GM19395 (cell line): ENCODE results near the gene CCDC18.
"Not testable (repeated sequence)": the region's sequence is repeated elsewhere in the genome, so short reads cannot be mapped to it uniquely, and the experiment has no call there.

Experiments
- ATAC-seq: cut with Tn5 transposase; IDR thresholded peaks from one replicate; pipeline ENCODE4 v1.9.1; 2021; ENCODE audit warnings: mild to moderate bottlenecking, moderate library complexity; ENCODE audit not compliant: unreplicated experiment

CCDC18 gene

DNA sequence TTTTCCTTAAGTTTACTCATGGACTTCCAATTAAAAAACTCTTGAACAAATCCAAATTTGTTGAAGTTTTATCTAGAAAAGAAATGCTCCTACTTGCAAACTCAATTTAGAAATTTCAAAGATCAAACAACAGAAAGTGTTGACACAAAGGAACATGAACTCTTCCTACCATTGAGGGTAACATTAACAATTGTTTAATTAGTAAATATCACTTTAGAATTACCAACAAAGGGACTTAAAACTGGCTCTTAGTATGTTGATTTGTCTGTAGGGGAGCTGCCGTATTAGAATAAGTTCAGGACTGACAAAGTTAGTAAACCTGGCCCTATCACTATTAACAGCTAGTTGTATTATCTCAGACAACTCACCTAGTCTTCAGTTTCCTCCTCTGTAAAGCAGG lies 57.9 kb downstream of the CCDC18 start:
- no peak for ATAC-seq

DNA sequence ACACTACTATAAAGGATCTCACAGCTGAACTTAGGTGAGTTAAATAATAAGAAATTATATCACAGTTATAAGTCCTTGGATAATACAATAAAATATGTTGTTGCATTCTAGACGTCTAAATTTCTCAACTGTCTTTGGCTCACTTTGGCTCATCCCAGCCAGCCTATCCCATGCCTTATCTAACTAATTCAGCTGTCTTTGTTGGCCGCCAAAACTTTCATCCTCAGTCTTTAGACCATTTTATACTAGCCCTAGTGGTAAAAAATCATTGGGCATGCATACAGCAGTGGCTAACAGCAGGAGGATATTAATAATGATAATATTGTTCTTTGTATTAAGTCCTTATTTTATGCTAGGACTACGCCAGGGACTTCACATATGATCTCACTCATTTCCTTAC lies 59.3 kb downstream of the CCDC18 start:
- no peak for ATAC-seq

DNA sequence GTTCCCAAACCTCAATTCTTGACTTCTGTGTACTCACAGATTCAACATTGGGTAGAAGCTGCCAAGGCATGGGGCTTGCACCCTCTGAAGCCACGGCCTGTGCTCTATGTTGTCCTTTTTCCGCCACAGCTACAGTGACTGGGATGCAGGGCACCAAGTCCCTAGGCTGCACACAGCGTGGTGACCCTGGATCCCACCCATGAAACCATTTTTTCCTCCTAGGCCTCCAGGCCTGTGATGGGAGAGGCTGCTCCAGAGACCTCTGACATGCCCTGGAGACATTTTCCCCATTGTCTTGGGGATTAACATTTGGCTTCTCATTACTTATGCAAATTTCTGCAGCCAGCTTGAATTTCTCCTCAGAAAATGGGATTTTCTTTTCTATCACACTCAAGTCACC lies 62.7 kb downstream of the CCDC18 start:
- not testable (repeated sequence) for ATAC-seq

DNA sequence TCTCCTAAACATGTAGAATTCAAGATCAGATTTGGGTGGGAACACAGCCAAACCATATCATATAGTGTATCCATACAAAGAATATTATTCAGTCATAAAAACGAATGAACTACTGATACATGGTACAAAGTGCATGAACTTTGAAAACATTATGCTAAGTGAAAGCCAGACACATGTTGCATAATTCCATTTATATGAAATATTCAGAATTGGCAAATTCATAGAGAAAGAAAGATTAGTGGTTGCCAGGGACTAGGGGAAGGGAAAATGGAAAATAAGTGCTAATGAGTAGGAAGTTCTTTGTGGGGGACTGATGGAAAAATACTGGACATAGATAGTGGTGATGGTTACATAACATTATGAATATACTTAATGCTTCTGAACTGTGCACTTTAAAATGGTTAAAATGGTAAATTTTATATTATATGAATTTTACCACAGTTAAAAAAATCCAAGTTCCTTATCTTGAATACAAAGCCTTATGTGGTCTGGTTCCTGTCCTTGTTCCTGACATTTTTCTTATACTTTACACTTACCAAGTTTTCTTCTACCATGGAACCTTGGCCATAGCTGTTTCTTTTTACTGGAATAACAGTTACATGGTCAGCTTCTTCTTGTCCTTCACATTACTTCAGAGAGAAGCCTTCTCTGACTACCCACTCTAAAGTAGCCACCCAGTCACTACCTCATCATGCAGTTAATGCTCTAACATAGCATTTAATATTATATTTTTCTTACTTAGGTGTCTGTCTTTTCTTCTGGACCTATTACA lies 64.0 kb downstream of the CCDC18 start:
- no peak for ATAC-seq

DNA sequence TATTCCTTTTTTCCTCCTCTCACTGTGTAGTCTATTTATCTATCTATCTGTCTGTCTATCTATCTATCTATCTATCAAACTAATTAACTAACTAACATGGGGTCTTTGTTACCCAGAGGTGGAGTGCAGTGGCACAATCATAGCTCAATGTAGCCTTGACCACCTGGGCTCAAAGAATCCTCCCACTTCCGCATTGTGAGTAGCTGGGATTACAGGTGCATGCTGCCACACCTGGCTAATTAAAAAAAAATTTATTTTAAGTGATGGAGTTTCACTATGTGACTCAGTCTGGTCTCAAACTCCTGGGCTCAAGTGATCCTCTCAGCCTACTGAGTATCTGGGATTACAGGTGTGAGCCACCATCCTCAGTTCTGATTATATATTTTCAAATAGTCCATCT lies 71.4 kb downstream of the CCDC18 start:
- no peak for ATAC-seq

DNA sequence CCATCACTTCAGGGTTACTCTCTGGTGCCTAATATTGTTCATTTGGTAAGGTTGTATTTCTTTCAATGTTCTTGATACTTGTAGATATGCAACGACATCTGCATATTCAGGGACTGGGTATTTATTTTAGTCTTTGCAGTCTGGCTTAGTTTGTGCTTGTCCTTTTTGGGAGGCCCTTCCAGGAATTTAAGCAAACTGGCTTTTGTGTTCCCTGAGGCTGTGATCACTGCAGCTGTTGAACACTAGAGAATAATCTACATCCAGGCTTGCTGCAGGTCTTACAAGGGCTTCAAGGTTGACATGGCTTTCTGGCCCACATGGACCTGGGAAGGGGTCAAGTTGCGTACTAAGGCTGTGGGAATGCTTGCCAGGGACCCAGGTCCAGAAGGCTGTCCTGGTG lies 72.1 kb downstream of the CCDC18 start:
- ATAC-seq = no peak

DNA sequence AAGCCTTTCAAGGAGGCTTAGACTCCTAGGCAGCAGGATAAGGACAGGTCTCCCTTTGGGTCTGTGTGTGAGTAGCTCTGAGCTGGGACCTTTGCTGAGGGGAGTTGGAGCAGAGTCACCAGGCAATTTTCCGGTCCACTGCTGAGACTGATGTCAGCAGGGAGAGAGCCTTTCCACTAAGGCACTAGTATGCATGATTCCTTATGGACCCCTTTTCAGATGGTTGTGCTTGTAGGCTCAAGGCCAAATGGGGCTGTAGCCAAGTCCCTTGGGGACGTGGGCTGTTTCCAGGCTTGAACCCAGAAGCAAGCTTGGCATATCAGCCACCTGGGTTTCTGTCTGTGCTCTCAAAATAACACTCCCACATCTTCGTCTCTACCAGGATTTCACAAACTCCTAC lies 73.0 kb downstream of the CCDC18 start:
- no peak for ATAC-seq

DNA sequence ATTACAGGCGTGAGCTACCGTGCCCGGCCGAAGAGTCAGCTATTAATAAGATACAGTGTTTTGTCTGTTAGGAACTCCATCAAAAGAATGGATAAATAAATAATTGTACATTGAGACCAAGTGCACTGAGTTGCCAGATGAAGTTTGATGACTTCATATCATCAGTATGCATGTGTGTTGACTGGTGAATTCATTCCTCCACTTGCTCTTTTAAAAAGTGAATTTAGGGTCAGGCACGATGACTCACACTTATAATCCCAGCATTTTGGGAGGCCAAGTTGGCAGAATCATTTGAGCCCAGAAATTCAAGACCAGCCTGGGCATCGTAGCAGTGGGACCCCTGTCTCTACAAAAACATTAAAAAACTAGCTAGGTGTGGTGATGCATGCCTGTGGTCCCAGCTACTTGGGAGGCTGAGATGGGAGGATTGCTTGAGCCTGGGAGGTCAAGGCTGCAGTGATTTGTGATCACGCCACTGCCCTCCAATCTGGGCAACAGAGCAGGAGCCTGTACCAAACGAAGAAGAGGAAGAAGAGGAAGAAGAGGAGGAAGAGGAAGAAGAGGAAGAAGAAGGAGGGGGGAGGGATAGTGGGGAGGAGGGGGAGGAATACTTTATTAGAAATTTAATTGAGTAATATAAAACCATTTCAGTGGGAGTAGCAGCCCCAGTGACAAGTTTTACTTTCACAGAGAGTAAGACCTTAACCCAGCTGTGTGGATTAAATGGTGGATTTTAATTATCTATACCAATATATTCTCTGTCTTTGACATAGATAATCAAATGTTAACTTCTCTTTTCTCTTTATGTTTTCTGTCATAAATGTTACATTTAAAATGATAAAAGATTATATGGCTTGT lies 74.9 kb downstream of the CCDC18 start:
- no peak for ATAC-seq

DNA sequence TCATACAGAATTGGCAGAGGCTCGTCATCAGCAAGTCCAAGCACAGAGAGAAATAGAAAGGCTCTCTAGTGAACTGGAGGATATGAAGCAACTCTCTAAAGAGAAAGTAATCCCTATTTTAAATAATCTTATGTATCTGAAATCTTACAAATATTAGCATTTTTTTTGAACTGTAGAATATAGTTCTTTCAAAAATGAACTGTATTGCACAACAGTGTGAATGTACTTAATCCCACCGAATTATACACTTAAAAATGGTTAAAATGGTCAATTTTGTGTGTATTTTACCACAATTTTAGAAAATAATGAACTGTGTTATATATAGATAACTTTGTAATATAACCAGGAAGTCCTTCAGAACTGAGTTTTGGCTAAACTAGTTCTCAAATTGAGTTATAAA lies 75.9 kb downstream of the CCDC18 start:
- no peak for ATAC-seq

DNA sequence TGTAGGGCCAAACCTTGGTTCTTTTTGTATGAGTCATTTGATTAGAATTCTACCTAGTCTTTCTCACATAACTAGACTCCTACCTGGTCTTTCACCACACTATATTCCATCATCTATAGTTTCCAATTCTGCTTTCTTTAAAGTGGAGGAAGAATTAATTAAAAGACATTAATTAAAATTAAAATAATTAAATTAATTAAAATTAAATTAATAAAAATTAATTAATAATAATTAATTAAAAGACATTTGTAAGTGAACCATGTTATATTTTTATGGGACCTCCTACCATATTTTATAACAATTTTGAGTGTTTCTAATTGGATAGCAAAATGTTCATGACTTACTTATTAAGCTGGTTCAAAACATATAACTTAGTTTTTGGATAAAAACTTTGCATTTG lies 77.4 kb downstream of the CCDC18 start:
- no peak for ATAC-seq

DNA sequence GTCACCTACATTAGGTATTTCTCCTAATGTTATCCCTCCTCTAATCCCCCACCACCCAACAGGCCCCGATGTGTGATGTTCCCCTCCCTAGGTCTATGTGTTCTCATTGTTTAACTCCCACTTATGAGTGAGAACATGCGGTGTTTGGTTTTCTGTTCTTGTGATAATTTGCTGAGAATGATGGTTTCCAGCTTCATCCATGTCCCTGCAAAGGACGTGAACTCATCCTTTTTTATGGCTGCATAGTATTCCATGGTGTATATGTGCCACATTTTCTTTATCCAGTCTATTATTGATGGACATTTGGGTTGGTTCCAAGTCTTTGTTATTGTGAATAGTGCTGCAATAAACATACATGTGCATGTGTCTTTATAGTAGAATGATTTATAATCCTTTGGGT lies 80.2 kb downstream of the CCDC18 start:
- ATAC-seq = not testable (repeated sequence)

DNA sequence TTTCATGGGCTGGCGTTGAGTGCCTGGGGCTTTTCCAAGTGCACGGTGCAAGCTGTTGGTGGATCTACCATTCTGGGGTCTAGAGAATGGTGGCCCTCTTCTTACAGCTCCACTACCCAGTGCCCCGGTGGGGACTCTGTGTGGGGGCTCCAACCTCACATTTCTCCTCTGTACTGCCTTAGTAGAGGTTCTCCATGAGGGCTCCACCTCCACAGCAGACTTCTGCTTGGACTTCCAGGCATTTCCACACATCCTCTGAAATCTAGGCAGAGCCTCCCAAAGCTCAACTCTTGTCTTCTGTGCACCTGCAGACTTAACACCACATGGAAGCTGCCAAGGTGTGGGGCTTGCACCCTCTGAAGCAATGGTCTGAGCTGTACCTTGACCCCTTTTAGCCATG lies 82.1 kb downstream of the CCDC18 start:
- no peak for ATAC-seq

DNA sequence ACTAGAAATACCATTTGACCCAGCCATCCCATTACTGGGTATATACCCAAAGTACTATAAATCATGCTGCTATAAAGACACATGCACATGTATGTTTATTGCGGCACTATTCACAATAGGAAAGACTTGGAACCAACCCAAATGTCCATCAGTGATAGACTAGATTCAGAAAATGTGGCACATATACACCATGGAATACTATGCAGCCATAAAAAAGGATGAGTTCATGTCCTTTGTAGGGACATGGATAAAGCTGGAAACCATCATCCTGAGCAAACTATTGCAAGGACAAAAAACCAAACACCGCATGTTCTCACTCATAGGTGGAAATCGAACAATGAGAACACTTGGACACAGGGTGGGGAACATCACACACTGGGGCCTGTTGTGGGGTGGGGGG lies 88.4 kb downstream of the CCDC18 start:
- not testable (repeated sequence) for ATAC-seq

DNA sequence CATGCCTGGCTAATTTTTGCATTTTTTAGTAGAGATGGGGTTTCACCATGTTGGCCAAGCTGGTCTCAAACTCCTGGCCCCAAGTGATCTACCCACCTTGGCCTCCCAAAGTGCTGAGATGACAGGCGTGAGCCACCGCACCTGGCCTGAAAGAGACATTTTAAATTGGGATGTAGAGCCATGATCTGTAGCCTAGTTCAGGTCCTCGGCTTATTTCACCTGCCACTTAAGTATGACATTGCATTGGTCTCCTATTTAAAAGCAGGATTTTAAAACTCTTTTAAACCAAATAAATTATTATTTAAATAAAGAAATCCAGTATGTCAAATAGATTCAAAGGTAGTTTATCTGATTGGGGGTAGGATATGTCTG lies 94.7 kb downstream of the CCDC18 start:
- ATAC-seq = not testable (repeated sequence)

DNA sequence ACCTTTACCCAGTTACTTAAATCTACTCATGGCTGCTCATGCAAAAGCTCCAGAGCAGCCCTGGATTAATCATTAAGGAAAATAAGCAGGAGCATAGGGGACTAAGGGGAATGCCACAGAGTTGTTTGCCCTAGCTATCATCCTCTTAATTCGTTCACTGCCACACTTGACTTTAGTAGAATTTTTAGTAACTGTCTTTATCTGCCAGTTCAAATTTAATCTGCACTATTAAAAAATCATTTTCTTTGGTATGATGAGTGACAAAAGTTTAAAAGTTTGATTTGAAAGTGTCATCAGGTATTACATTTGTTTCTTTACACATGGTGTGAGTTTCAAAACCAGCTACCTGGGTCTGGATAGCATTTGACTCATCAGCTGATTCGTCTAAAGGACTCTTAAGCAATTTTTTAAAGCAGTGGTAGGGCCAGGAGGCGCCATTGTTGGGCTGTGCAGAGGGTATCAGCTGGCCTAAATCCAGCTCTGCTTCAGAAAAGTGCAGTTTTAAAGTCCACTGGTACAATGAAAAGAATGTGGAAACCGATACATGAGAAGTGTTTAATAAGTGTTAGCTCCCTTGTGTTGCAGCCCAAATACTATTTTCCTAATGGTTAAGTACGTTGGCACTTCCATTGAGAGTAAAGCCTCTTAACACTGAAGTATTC lies 95.2 kb downstream of the CCDC18 start:
- ATAC-seq = no peak

DNA sequence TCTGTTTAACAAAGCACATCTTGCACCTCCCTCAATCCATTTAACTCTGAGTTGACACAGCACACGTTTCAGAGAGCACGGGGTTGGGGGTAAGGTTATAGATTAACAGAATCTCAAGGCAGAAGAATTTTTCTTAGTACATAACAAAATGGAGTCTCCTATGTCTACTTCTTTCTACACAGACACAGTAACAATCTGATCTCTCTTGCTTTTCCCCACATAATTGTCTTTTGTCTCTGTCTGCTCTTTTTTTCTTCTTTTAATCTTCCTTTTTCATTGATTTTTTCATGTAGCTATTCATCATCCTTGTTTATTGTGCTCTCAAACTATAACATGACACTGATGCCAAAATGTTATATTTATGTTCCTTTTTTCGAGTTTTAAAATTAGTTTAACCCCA lies 97.0 kb downstream of the CCDC18 start:
- ATAC-seq = not testable (repeated sequence)

DNA sequence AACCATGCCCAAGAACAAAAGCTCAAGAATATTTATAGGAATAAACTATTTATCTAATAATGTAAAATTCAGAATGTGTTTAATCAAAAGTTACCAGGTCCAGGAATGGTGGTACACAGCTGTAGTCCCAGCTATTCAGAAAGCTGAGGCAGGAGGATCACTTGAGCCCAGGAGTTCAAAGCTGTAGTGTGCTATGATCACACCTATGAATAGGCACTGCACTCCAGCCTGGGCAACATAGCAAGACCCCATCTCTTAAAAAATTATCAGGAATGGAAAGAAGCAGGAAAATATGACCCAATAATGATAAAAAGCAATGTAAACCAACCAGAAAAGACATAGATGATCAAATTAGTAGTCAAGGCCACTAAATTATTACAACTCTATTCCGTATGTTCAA lies 103.0 kb downstream of the CCDC18 start:
- no peak for ATAC-seq

DNA sequence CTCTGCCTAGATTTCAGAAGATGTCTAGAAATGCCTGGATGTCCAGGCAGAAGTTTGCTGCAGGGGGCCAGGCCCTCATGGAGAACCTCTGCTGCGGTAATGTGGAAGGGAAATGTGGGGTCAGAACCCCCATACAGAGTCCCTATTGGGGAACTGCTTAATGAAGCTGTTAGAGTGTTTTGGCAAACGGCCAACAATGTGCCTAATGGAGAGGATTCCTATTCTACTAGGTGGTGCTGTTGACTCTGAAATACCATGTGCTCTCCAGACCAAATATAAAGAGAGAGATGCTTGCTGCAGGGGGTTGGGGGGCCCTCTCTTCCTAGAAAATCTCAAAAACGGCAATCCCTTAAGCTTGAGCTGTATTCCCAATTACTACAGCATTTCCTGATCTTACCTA lies 108.0 kb downstream of the CCDC18 start:
- ATAC-seq = no peak

DNA sequence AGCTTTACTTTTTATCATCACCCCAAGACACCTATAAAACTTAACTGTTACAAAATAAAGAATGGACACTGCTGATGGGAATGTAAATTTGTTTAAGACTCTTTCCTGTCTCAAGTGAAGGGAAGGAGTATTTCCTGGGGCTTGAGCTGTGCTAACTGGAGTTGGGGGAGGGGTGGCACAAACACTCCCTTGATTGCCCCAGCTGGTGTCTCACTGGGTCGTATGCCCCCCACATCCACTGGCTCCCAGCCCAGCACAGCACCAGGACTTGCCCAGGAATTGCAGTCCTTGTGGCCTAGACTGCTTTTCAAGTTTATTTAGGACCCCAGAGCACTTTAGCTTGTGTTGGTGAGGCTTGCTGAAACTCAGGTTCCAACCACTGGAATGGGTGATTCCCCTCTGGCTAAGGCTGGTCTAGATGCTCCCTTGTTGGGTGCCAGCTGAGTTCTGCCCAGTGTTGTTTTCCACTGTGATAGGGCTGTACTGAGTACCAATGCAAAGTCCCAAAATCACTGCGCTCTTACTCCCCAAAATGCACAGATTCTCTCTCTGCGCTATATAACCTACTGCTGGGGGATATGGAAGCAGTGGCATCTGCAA lies 116.1 kb downstream of the CCDC18 start:
- ATAC-seq = no peak

DNA sequence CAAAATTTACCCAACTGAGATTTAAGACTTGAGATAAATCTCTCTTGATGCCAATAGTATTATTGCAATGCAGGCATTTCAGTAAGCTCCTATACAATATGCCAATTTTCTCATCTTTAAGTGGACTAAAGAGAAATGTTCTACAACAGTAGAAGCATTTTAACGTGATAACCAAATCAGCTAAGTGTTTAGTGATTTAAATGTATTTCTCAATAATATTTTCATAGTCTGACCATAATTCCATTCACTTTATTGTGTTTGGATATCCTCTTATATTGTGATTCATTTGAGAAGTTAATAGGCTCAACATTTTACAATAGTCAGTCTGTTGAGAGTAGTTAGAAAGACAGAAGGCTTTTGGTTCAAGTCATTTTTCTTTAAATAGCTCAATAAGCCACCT lies 120.6 kb downstream of the CCDC18 start:
- no peak for ATAC-seq

DNA sequence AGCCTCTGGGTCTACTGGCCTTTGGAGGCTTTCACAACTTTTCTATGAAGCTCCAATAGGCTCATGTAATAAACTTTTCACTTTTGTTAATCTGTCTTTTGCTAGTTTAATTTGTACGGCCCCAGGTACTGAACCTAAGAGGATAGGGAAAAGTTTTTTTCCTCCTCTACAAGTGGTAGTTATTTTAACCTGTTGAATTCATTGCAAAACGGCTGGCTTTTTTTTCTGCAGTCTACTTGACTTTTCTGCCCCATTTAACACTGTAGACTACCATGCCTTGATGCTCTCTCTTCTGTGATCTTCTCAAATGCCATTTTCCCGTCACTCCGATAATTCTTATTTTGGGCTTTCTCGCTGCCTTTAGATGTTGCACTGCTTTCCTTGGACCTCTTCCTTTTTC lies 121.6 kb downstream of the CCDC18 start:
- no peak for ATAC-seq
